Peyer's patch (tissue), 4 donors: ENCODE results near the gene LAMA5. TPM values are rescaled to one million over a fixed set of nuclear protein-coding genes. Genes with fewer than 3 reads are reported as not detected.

Experiments
- DNase-seq, 3 donors: peaks; one replicate each; pipeline ENCODE4 v3.0.0-alpha.2; 2017 to 2019
- H3K27ac ChIP-seq, 4 donors: fragments of 200-600 bp; sonication (generic); one replicate each; pipeline ENCODE4 v1.5.1; 2016 to 2019
- H3K27me3 ChIP-seq, 2 donors: fragments of 200-600 bp; sonication (generic); one replicate each; pipeline ENCODE4 v1.5.1; 2019
- H3K36me3 ChIP-seq, 3 donors: fragments of 200-600 bp; sonication (generic); one replicate each; pipeline ENCODE4 v1.5.1; 2016 to 2019
- H3K4me1 ChIP-seq, 4 donors: fragments of 200-600 bp; sonication (generic); one replicate each; pipeline ENCODE4 v1.5.1; 2016 to 2019
- H3K4me3 ChIP-seq, 4 donors: fragments of 200-600 bp; sonication (generic); 1 replicate in 3 of 4; 2 replicates in 1 of 4; pipeline ENCODE4 v1.5.1; 2016 to 2019; ENCODE audit warnings: mild to moderate bottlenecking in 1 of 4
- H3K9me3 ChIP-seq, 4 donors: fragments of 200-600 bp; sonication (generic); one replicate each; pipeline ENCODE4 v1.5.1; 2016 to 2019; ENCODE audit warnings: mild to moderate bottlenecking in 1 of 4
- CTCF ChIP-seq, 6 experiments: fragments of 450-650 bp in 4 of 6; fragments of 200-600 bp in 2 of 6; sonication (generic) in 1 of 6; IDR thresholded peaks; one replicate each; pipeline ENCODE4 v1.5.1; 2017 to 2019; ENCODE audit warnings: antibody characterized with exemption in 6 of 6, mild to moderate bottlenecking in 3 of 6, moderate library complexity in 1 of 6
- POLR2A ChIP-seq, 2 donors: fragments of 450-650 bp; IDR thresholded peaks; one replicate each; pipeline ENCODE4 v1.5.1; 2017; ENCODE audit warnings: antibody characterized with exemption in 2 of 2, mild to moderate bottlenecking in 2 of 2, moderate library complexity in 2 of 2
- total RNA-seq, 4 donors: library from RNA; depleted of rRNA; stranded (reverse); fragments of >200 nt; gene quantifications; one replicate each; pipeline ENCODE4 v1.1.0, GENCODE V29; 2016

The LAMA5 gene
- total RNA-seq, 4 donors from 2014 or later, result 31.2 to 328 (median 87.3) TPM

GRCh38 chr20:62323146-62323979 is 43.7 kb downstream of the LAMA5 start:
- no peak overlapping the region for H3K27ac ChIP-seq
- no peak for DNase-seq
- no peaks in the 10 kb centered on the region for H3K4me1 ChIP-seq
- H3K36me3 ChIP-seq, result peaks cover 0 to 37% (median 0%) of the 10 kb centered on the region in 3 donors
- TF ChIP-seq CTCF (IDR thresholded peaks at IDR 0.05) (no peak), POLR2A (IDR thresholded peaks at IDR 0.05) (no peak)
- H3K9me3 ChIP-seq, result no peaks in the 10 kb centered on the region
- H3K27me3 ChIP-seq, result no peaks in the 10 kb centered on the region
- H3K4me3 ChIP-seq, result no peak overlapping the region

DNA sequence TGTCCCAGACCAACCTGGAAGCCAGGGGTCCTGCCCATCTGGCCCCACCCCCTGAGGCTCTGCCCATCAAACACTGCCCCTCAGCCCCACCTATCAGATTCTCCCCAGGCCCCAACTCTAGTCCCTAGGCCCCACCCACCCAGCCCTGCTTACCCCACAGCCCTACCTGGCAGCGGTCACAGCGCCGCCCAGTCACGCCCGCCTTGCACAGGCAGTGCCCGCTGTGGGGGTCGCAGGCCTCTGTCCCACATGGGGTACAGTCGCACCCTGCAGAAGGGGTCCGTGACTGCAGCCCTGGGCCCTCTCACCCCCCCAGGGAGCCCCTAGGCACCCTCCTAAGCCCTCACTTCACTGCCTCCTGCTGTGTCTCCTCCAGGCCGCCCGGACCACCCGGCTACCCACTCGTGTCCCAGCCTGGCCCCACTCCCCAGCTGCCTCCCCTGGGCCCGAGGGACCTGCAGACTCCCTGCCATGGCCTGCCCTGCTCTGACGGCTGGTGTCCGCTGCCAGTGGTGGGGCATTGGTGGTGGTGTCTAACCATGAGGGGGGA is 44.5 kb downstream of the LAMA5 start:
- no peak for DNase-seq
- Histone ChIP-seq H3K27me3 (no peaks in the 10 kb centered on the region), H3K27ac (no peak overlapping the region), H3K36me3 (peaks cover 0 to 30% (median 0%) of the 10 kb centered on the region in 3 donors), H3K9me3 (no peaks in the 10 kb centered on the region), H3K4me3 (no peak overlapping the region), H3K4me1 (no peaks in the 10 kb centered on the region)
- TF ChIP-seq CTCF (IDR thresholded peaks at IDR 0.05), result no peak
- no peak for TF ChIP-seq POLR2A (IDR thresholded peaks at IDR 0.05)

GRCh38 chr20:62321975-62322374 is 45.1 kb downstream of the LAMA5 start:
- no peak overlapping the region for H3K27ac ChIP-seq
- TF ChIP-seq POLR2A (IDR thresholded peaks at IDR 0.05) (no peak), CTCF (IDR thresholded peaks at IDR 0.05) (no peak)
- no peaks in the 10 kb centered on the region for H3K4me1 ChIP-seq
- peaks cover 0 to 30% (median 0%) of the 10 kb centered on the region in 3 donors for H3K36me3 ChIP-seq
- H3K4me3 ChIP-seq, result no peak overlapping the region
- H3K27me3 ChIP-seq, result no peaks in the 10 kb centered on the region
- no peaks in the 10 kb centered on the region for H3K9me3 ChIP-seq
- DNase-seq, result no peak

DNA sequence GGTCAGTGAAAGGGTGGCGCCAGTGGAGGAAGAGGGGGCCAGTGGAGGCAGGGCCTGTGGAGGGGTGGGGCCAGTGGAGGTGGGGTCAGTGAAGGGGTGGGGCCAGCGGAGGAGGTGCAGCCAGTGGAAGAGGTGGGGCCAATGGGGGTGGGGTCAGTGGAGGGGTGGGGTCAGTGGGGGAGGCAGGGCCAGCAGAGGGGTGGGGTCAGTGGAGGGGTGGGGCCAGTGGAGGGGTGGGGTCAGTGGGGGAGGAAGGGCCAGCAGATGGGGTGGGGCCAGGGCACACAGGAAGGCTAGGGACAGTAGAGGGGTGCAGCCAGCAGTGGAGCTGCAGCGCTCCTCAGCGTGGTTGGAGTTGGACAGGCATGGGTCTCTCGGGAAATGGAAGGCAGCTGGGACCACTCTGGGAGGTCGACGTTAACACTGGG is 45.6 kb downstream of the LAMA5 start:
- Histone ChIP-seq H3K27me3 (no peaks in the 10 kb centered on the region), H3K36me3 (peaks cover 0 to 30% (median 0%) of the 10 kb centered on the region in 3 donors), H3K27ac (no peak overlapping the region), H3K9me3 (no peaks in the 10 kb centered on the region), H3K4me3 (no peak overlapping the region), H3K4me1 (no peaks in the 10 kb centered on the region)
- no peak for DNase-seq
- TF ChIP-seq POLR2A (IDR thresholded peaks at IDR 0.05) (no peak), CTCF (IDR thresholded peaks at IDR 0.05) (no peak)

- Histone ChIP-seq H3K36me3 (peaks cover 0 to 34% (median 0%) of the 10 kb centered on the region in 3 donors), H3K27ac (no peak overlapping the region), H3K4me3 (no peak overlapping the region), H3K27me3 (no peaks in the 10 kb centered on the region), H3K9me3 (no peaks in the 10 kb centered on the region), H3K4me1 (no peaks in the 10 kb centered on the region)
- no peak for DNase-seq
- TF ChIP-seq CTCF (IDR thresholded peaks at IDR 0.05) (no peak), POLR2A (IDR thresholded peaks at IDR 0.05) (no peak)
These were observed 46.3 kb downstream of the LAMA5 start for GRCh38 chr20:62320581-62321354.
